ENCODE results near the gene PODXL. TPM values are rescaled to one million over a fixed set of nuclear protein-coding genes. Genes with fewer than 3 reads are reported as not detected.

PODXL gene
- total RNA-seq, 1 experiment from 2014 or later = 44.2 TPM

DNA sequence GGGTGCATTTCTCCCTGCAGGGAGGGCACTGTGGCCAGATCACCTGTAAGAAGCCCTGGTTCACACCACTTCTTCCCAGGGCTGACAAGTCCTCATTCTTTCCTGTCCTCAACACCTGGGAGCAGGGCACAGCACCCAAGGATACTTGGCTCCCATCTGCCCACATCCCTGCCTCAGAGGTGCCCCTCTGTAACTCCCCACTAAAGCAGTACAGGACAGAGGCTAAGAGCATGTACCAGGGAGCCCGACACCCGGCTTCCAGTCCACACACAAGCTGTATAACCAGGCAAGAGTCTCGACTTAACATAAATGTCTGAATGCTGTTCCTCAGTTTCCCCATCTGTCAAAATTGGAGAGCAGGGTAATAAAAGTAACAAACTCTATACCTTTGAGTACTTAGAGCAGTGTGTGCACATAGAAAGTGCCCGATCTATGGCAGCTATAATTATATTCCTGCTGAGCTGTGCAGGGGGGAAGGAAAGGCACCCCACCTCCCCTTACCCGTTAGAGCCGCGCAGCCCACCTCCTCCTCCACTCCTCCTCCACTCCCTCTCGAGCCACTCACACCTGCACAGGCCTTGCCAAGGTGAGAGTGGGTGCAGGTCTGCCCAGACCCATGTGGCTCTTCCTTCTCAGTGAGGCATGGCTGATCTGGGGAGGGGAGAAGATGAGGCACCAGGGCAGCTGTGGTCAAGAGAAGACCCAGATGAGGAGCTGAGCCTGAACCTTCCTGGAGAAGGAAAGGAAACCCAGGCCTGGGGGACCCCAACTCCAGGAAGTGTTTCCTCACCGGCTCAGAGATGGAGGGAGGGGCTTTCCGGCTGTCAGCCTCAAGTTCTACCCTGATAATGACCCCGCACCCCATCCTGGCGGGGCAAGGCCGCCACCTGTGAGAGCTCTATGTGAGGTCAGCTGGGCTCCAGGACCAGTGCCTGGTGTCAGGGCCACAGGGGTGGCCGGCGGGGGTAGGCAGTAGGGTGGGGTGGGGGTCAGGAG is 22.6 kb downstream of the PODXL start:
- Histone ChIP-seq H3K9me3 (ENCODE audit: low read length) (no peaks in the 10 kb centered on the region), H2AFZ (ENCODE audit: low read length) (no peak overlapping the region), H3K27ac (ENCODE audit: low read length) (no peak overlapping the region), H3K9ac (ENCODE audit: low read length) (no peak overlapping the region), H3K79me2 (ENCODE audit: low read length) (peaks cover 53% of the 10 kb centered on the region), H3F3A (ENCODE audit: low read length, unreplicated experiment) (no peaks in the 10 kb centered on the region), H3K36me3 (ENCODE audit: low read depth, low read length) (no peaks in the 10 kb centered on the region), H4K20me1 (ENCODE audit: low read length) (no peaks in the 10 kb centered on the region), H3K9me2 (replicated peaks; ENCODE audit: low read length) (no peaks in the 10 kb centered on the region), H3K4me3 (ENCODE audit: low read length) (no peak overlapping the region), H3K4me2 (ENCODE audit: low read length) (no peak overlapping the region), H3K4me1 (ENCODE audit: insufficient read depth, low read length) (peaks cover 13% of the 10 kb centered on the region), H3K27me3 (ENCODE audit: low read length) (no peaks in the 10 kb centered on the region)
- TF ChIP-seq, protein P1, sequence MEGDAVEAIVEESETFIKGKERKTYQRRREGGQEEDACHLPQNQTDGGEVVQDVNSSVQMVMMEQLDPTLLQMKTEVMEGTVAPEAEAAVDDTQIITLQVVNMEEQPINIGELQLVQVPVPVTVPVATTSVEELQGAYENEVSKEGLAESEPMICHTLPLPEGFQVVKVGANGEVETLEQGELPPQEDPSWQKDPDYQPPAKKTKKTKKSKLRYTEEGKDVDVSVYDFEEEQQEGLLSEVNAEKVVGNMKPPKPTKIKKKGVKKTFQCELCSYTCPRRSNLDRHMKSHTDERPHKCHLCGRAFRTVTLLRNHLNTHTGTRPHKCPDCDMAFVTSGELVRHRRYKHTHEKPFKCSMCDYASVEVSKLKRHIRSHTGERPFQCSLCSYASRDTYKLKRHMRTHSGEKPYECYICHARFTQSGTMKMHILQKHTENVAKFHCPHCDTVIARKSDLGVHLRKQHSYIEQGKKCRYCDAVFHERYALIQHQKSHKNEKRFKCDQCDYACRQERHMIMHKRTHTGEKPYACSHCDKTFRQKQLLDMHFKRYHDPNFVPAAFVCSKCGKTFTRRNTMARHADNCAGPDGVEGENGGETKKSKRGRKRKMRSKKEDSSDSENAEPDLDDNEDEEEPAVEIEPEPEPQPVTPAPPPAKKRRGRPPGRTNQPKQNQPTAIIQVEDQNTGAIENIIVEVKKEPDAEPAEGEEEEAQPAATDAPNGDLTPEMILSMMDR (conservative IDR thresholded peaks at IDR 0.05; ENCODE audit: low read depth, low read length) = no peak
- TF ChIP-seq EZH2phosphoT487 (IDR thresholded peaks at IDR 0.05; ENCODE audit: borderline replicate concordance, low read length) (no peak), EZH2 (IDR thresholded peaks at IDR 0.05; ENCODE audit: low read length, unreplicated experiment) (no peak)
- BruUV-seq (replicated peaks) = no TSS peak
- DNase-seq (no peak), ATAC-seq (no peak)
- CTCF ChIA-PET = no interaction called here
- intact Hi-C loops (cut with micrococcal nuclease) = no loop called here
- POLR2A ChIA-PET (ENCODE audit: unreplicated experiment) = no interaction called here

DNA sequence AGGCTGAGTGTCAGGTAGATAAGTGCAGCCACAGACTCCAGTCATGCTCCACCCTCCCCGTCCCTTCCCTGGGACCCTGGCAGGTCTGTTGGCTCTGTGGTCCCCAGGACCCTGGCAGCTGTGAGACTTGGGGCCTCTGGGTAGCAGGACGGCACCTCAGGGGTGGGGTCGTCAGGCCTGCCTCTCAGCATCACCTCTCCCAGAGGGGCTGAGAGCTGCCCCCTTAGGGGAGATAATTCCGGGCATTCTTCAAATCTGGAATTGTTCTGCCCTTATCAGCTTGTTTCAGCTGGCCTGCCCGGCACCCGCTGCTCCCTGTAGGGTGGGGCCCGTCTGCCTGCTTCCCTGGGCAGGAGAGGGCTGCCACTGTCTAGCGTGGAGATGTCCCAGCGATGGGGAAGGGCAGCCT is 23.3 kb downstream of the PODXL start:
- ATAC-seq (no peak), DNase-seq (no peak)
- Histone ChIP-seq H3K9ac (ENCODE audit: low read length) (no peak overlapping the region), H3K4me3 (ENCODE audit: low read length) (no peak overlapping the region), H3K27ac (ENCODE audit: low read length) (no peak overlapping the region), H3K36me3 (ENCODE audit: low read depth, low read length) (no peaks in the 10 kb centered on the region), H2AFZ (ENCODE audit: low read length) (no peak overlapping the region), H4K20me1 (ENCODE audit: low read length) (no peaks in the 10 kb centered on the region), H3F3A (ENCODE audit: low read length, unreplicated experiment) (no peaks in the 10 kb centered on the region), H3K9me2 (replicated peaks; ENCODE audit: low read length) (no peaks in the 10 kb centered on the region), H3K4me1 (ENCODE audit: insufficient read depth, low read length) (peaks cover 6% of the 10 kb centered on the region), H3K4me2 (ENCODE audit: low read length) (no peak overlapping the region), H3K79me2 (ENCODE audit: low read length) (peaks cover 57% of the 10 kb centered on the region), H3K9me3 (ENCODE audit: low read length) (no peaks in the 10 kb centered on the region), H3K27me3 (ENCODE audit: low read length) (no peaks in the 10 kb centered on the region)
- intact Hi-C loops (cut with micrococcal nuclease) = no loop called here
- ChIA-PET POLR2A (ENCODE audit: unreplicated experiment) (no interaction called here), CTCF (no interaction called here)
- TF ChIP-seq, protein P1 (conservative IDR thresholded peaks at IDR 0.05; ENCODE audit: low read depth, low read length) = no peak
- TF ChIP-seq EZH2phosphoT487 (IDR thresholded peaks at IDR 0.05; ENCODE audit: borderline replicate concordance, low read length) (no peak), EZH2 (IDR thresholded peaks at IDR 0.05; ENCODE audit: low read length, unreplicated experiment) (no peak)
- no TSS peak for BruUV-seq (replicated peaks)

DNA sequence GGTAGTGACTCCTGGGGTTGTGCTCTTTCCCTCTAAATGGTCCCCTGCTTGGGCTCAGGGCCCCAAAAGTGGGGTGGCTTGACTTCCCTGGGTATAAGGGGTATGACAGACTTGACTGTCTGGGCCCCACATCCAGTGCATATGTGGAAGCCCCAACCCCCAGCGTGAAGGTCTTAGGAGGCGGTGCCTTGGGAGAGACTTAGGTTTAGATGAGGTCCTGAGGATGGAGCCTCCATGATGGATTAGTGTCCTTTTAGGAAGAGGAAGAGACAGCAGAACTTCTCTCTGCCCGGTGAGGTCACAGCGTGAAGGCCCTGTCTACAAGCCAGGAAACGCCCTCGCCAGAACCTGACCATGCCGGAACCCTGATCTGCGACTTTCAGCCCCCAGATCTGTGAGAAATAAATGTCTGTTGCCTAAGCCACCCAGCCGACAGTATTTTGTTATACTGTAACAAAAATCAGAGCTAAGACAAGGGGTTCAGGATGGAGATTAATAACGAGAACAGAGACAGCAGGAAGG is 23.8 kb downstream of the PODXL start:
- Histone ChIP-seq H2AFZ (ENCODE audit: low read length) (no peak overlapping the region), H3K4me3 (ENCODE audit: low read length) (no peak overlapping the region), H3K9ac (ENCODE audit: low read length) (no peak overlapping the region), H4K20me1 (ENCODE audit: low read length) (no peaks in the 10 kb centered on the region), H3K36me3 (ENCODE audit: low read depth, low read length) (no peaks in the 10 kb centered on the region), H3K4me1 (ENCODE audit: insufficient read depth, low read length) (0 out of 2 replicates have a peak, but pooled peaks cover under 1% of the 10 kb centered on the region), H3K4me2 (ENCODE audit: low read length) (no peak overlapping the region), H3K27me3 (ENCODE audit: low read length) (no peaks in the 10 kb centered on the region), H3K9me2 (replicated peaks; ENCODE audit: low read length) (no peaks in the 10 kb centered on the region), H3K27ac (ENCODE audit: low read length) (no peak overlapping the region), H3F3A (ENCODE audit: low read length, unreplicated experiment) (no peaks in the 10 kb centered on the region), H3K9me3 (ENCODE audit: low read length) (no peaks in the 10 kb centered on the region), H3K79me2 (ENCODE audit: low read length) (peaks cover 54% of the 10 kb centered on the region)
- no peak for ATAC-seq
- ChIA-PET POLR2A (ENCODE audit: unreplicated experiment) (no interaction called here), CTCF (no interaction called here)
- TF ChIP-seq, protein P1 (conservative IDR thresholded peaks at IDR 0.05; ENCODE audit: low read depth, low read length) = no peak
- TF ChIP-seq EZH2 (IDR thresholded peaks at IDR 0.05; ENCODE audit: low read length, unreplicated experiment) = no peak
- no peak for TF ChIP-seq EZH2phosphoT487 (IDR thresholded peaks at IDR 0.05; ENCODE audit: borderline replicate concordance, low read length)
- intact Hi-C loops (cut with micrococcal nuclease) = no loop called here
- DNase-seq = no peak
- no TSS peak for BruUV-seq (replicated peaks)
